Smooth muscle cell (in vitro differentiated cells): ENCODE measurements around the gene TTC7B. TPM values are rescaled to one million over a fixed set of nuclear protein-coding genes. Genes with fewer than 3 reads are reported as not detected.

Experiments used
- DNase-seq: peaks from one replicate; lab custom pipeline; 2025; ENCODE audit not compliant: unreplicated experiment; lab: John Stamatoyannopoulos, UW
- H2AFZ ChIP-seq: fragments of 200-600 bp; sonication (generic); 2 replicates; pipeline ENCODE4 v1.6.0; 2016; ENCODE audit warnings: antibody characterized with exemption, low read depth, mild to moderate bottlenecking
- H3F3A ChIP-seq: fragments of 200-600 bp; sonication (generic); 2 replicates; pipeline ENCODE4 v1.6.0; 2017; ENCODE audit warnings: antibody characterized with exemption, low read depth
- H3K27ac ChIP-seq: fragments of 200-600 bp; sonication (generic); 2 replicates; pipeline ENCODE4 v1.5.1; 2016; ENCODE audit warnings: low read depth, mild to moderate bottlenecking
- H3K27me3 ChIP-seq: fragments of 200-600 bp; sonication (generic); 2 replicates; pipeline ENCODE4 v1.6.1; 2016; ENCODE audit warnings: low read depth, mild to moderate bottlenecking
- H3K36me3 ChIP-seq: fragments of 200-600 bp; sonication (generic); 2 replicates; pipeline ENCODE4 v1.5.1; 2016; ENCODE audit warnings: low read depth
- H3K4me1 ChIP-seq: fragments of 200-600 bp; sonication (generic); 2 replicates; pipeline ENCODE4 v1.5.1; 2016; ENCODE audit warnings: low read depth
- H3K4me2 ChIP-seq: fragments of 200-600 bp; sonication (generic); 2 replicates; pipeline ENCODE4 v1.6.0; 2016; ENCODE audit warnings: mild to moderate bottlenecking
- H3K4me3 ChIP-seq: fragments of 200-600 bp; sonication (generic); 2 replicates; pipeline ENCODE4 v1.5.1; 2016; ENCODE audit warnings: mild to moderate bottlenecking
- H3K79me2 ChIP-seq: fragments of 200-600 bp; sonication (generic); 2 replicates; pipeline ENCODE4 v1.6.0; 2016; ENCODE audit warnings: low read depth, mild to moderate bottlenecking
- H3K9ac ChIP-seq: fragments of 200-600 bp; sonication (generic); 2 replicates; pipeline ENCODE4 v1.6.0; 2016; ENCODE audit warnings: low read depth
- H3K9me3 ChIP-seq: fragments of 200-600 bp; sonication (generic); replicated peaks from 2 replicates; pipeline ENCODE4 v1.5.1; 2016; ENCODE audit warnings: low read depth
- H4K20me1 ChIP-seq: fragments of 200-600 bp; sonication (generic); 2 replicates; pipeline ENCODE4 v1.6.0; 2016; ENCODE audit warnings: low read depth
- WGBS: methylation state at CpG from one replicate; pipeline ENCODE4 v1.1.7; 2016; ENCODE audit warnings: low lambda C conversion rate; 5-methylcytosine and 5-hydroxymethylcytosine counted together
- polyA plus RNA-seq: library from polyadenylated mRNA; unstranded; fragments of >200 nt; fragmentation: Nextera tagmentation; extraction: Ambion mirVana; gene quantifications from 2 replicates; pipeline ENCODE4 v1.2.1, GENCODE V29; 2016
- total RNA-seq: library from RNA; depleted of rRNA; stranded (reverse); fragments of >200 nt; gene quantifications from 2 replicates; pipeline ENCODE4 v1.2.3, GENCODE V29; 2014
- TF ChIP-seq, protein P1 (sequence below): fragments of 200-600 bp; sonication (generic); IDR thresholded peaks from 2 replicates; pipeline ENCODE4 v1.5.1; 2017; ENCODE audit warnings: borderline replicate concordance, mild to moderate bottlenecking, antibody characterized with exemption; ENCODE audit not compliant: insufficient read depth, poor library complexity, severe bottlenecking

The TTC7B gene
- total and polyA plus RNA-seq, 2 experiments from 2014 or later: 22.1 to 54.1 TPM

DNA sequence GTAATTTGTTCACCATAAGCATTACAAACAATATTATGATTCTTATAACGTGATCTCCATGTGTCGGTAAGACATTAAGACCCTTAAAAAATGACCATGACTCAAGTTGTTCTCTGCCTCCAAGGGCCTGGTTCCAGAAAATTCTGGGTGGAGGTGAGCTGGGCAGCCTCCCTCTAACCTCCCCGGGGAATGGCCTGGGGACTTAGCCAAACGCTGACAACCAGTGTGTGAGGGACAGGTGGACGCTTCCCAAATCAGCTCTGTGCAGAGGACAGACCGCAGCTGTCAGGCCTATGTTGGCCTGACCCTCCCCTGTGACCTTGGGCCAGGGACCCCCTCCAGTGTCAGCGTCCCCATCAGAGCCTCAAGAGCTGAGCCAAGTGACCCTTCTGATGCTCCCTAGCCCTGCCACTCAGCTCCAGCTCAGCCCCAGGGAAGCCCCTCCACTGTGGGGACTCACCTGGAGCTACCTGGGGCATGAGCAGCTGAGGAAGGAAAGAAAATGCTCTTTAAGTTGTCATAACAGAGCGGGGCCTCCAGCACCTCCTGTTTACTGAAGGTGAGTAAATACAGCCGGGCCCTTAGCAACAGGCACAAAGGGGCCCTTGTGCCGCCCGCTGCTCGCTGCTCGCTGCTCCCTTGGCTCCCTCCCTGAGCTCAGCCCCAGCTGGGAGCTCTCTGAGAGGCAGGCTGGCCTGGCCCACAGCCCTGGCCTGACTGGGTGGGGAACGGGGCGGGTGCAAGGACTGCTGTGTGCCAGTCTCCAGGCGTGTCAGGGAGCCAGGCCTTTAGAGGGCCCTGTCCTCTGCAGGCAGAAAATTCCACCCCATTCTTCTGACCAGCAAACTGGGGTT, 302.8 kb downstream of the TTC7B start:
- Histone ChIP-seq H3K4me1 (peaks cover 8% of the 10 kb centered on the region), H2AFZ (no peak overlapping the region), H3K9me3 (no peaks in the 10 kb centered on the region), H3K27ac (peak overlapping the region; percentile 46), H3K4me3 (no peak overlapping the region), H3K79me2 (no peaks in the 10 kb centered on the region), H3F3A (no peaks in the 10 kb centered on the region), H3K27me3 (no peaks in the 10 kb centered on the region), H3K9ac (no peak overlapping the region), H4K20me1 (no peaks in the 10 kb centered on the region), H3K36me3 (no peaks in the 10 kb centered on the region), H3K4me2 (no peak overlapping the region)
- 77% methylated on average over 16 of the region's 16 CpGs for WGBS
- TF ChIP-seq, protein P1, sequence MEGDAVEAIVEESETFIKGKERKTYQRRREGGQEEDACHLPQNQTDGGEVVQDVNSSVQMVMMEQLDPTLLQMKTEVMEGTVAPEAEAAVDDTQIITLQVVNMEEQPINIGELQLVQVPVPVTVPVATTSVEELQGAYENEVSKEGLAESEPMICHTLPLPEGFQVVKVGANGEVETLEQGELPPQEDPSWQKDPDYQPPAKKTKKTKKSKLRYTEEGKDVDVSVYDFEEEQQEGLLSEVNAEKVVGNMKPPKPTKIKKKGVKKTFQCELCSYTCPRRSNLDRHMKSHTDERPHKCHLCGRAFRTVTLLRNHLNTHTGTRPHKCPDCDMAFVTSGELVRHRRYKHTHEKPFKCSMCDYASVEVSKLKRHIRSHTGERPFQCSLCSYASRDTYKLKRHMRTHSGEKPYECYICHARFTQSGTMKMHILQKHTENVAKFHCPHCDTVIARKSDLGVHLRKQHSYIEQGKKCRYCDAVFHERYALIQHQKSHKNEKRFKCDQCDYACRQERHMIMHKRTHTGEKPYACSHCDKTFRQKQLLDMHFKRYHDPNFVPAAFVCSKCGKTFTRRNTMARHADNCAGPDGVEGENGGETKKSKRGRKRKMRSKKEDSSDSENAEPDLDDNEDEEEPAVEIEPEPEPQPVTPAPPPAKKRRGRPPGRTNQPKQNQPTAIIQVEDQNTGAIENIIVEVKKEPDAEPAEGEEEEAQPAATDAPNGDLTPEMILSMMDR: no peak
- DNase-seq: no peak

DNA sequence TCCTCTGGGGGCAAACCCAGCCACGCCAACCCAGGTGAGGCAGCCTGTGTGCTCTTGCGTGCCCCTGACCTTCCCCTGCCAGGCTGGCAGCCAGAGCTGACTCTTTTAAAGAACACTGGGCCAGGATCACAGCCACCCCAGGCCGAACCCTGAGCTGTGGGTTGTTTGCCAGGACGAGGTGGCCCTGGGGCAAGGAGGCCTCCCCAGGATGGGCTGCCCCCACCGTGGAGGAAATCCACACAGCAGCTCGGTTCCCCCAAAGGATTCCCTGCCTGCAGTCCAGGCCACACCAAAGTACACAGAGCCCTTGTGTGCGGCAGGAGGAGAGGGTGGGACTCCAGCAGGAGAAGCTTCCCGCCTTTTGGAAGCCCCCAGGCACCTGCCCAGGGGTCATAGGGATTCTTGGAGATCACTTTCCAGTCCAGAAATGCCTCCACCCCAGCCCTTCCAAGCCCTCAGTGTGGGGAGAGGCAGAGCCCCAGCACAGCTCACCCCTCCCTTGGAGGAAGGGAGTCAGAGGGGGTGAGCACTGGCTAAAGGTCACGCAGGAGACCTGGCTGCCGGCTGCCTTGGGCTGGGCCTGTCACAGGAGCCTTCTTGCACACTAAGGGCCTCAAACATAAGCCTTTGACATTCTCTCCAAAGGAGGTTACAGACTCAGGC, 303.8 kb downstream of the TTC7B start:
- H3K4me2 ChIP-seq: no peak overlapping the region
- no peaks in the 10 kb centered on the region for H3K9me3 ChIP-seq
- no peaks in the 10 kb centered on the region for H3K27me3 ChIP-seq

DNA sequence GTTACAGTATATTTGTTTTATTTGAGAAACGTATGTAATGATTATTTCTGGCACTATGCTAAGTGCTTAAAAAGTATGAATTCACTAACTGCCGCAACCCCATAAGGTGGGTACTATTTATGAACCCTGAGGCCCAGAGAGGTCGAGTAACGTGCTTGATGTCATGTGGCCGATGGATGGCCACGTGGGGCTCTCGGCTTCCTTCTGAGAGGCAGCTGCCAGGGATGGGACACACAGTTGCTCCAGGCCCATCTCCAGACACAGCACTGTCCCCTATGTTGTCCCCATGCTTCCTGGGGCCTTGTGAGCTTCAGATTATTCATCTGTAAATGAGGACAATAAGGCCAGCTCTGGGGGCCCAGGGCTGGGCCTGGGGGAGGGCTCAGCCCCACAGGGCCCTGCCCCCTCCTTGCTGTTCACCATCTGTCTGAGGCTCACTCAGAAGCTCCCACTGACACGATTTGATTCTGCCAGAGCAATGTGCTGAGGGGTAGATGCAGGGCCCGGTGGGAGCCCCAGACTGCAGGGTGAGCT, 304.4 kb downstream of the TTC7B start:
- Histone ChIP-seq H3K9ac (no peak overlapping the region), H2AFZ (no peak overlapping the region), H3K4me3 (no peak overlapping the region), H3K27ac (no peak overlapping the region), H3K79me2 (no peaks in the 10 kb centered on the region), H4K20me1 (no peaks in the 10 kb centered on the region), H3K9me3 (no peaks in the 10 kb centered on the region), H3K4me1 (no peaks in the 10 kb centered on the region), H3K36me3 (no peaks in the 10 kb centered on the region), H3F3A (no peaks in the 10 kb centered on the region), H3K4me2 (no peak overlapping the region), H3K27me3 (no peaks in the 10 kb centered on the region)
- 82% methylated on average over 9 of the region's 9 CpGs for WGBS
- DNase-seq: no peak
- TF ChIP-seq, protein P1: no peak

More for the DNA sequence above, 303.8 kb downstream of the TTC7B start:
- Histone ChIP-seq H3K79me2 (no peaks in the 10 kb centered on the region), H3K4me3 (no peak overlapping the region), H3K36me3 (no peaks in the 10 kb centered on the region), H4K20me1 (no peaks in the 10 kb centered on the region), H3K27ac (no peak overlapping the region), H3K4me1 (peaks cover 6% of the 10 kb centered on the region), H2AFZ (no peak overlapping the region), H3K9ac (no peak overlapping the region), H3F3A (no peaks in the 10 kb centered on the region)
- TF ChIP-seq, protein P1: no peak
- DNase-seq: no peak
- 82% methylated on average over 10 of the region's 10 CpGs for WGBS
